ENCODE results near the gene PHACTR1. TPM values are rescaled to one million over a fixed set of nuclear protein-coding genes. Genes with fewer than 3 reads are reported as not detected.

The PHACTR1 gene
- total and polyA plus RNA-seq, 12 donors = 6.3 to 150 (median 79.9) TPM

DNA sequence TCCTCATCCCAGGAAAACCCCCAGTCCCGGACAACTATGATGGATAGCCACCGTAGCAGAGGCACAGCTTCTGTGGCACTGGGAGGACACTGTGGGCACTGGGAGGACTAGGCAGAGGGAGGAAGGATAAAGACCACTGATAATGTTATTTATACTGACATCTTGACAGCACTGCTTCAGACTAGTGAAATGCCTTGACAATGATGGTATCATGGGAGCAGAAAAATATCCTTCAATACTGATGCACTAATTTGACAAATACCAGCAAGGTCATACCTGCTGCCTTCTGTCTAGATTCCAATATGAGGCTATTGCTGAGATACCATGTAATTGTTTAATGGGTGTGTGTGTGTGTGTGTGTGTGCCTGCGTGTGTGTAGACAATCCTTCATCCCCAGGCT, 148.6 kb downstream of the PHACTR1 start:
- no peaks in the 10 kb centered on the region for H3K36me3 ChIP-seq
- intact Hi-C loops (cut with DNase I) = no loop called here
- ATAC-seq (no peak), DNase-seq (no peak)
- peaks cover 0 to 36% (median 0%) of the 10 kb centered on the region in 7 donors for H3K27me3 ChIP-seq
- H3K4me1 ChIP-seq = no peaks in the 10 kb centered on the region
- 52 to 65% methylated on average over 3 of the region's 3 CpGs for WGBS, 2 donors
- H3K27ac ChIP-seq = no peak overlapping the region
- no peaks in the 10 kb centered on the region for H3K9me3 ChIP-seq
- no peak overlapping the region for H3K4me3 ChIP-seq
- TF ChIP-seq CTCF (IDR thresholded peaks at IDR 0.05) = no peak

DNA sequence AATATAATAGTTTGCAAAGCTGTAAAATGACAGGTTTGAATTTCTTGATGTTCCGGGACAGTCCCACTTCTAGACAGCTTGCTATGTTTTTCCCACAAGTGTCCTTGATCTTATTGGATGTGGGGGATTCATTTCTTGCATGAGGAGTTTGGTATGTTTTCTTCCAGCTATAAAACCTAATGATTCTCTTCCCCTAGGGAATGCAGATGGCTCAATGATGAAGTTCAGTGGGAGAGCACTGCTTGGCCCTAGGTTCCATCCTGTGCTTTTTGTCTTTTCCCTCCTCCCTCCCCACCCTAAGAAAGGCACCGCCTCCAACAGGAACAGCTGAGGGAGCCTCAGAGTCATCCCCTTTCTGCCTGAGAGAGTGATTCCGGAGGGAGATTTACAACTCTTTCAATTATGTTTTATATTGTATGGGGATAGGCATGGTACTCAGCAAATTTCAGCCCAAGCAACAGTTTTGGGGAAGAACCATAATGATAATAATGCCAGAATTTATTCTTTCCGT, 149.2 kb downstream of the PHACTR1 start:
- no peaks in the 10 kb centered on the region for H3K36me3 ChIP-seq
- 66 to 68% methylated on average over 4 of the region's 4 CpGs for whole genome bisulfite sequencing, 2 donors
- no peaks in the 10 kb centered on the region for H3K4me1 ChIP-seq
- H3K27ac ChIP-seq = no peak overlapping the region
- DNase-seq (no peak), ATAC-seq (no peak)
- peaks cover 0 to 36% (median 4%) of the 10 kb centered on the region in 7 donors for H3K27me3 ChIP-seq
- H3K9me3 ChIP-seq = no peaks in the 10 kb centered on the region
- intact Hi-C loops (cut with DNase I) = no loop called here
- no peak overlapping the region for H3K4me3 ChIP-seq
- TF ChIP-seq CTCF (IDR thresholded peaks at IDR 0.05) = no peak

- 71 to 77% methylated on average over 6 of the region's 6 CpGs for WGBS, 2 donors
- Histone ChIP-seq H3K9me3 (no peaks in the 10 kb centered on the region), H3K27me3 (peaks cover 0 to 42% (median 7%) of the 10 kb centered on the region in 7 donors), H3K36me3 (no peaks in the 10 kb centered on the region), H3K4me1 (no peaks in the 10 kb centered on the region), H3K4me3 (no peak overlapping the region), H3K27ac (no peak overlapping the region)
- no peak for TF ChIP-seq CTCF (IDR thresholded peaks at IDR 0.05)
- DNase-seq (no peak), ATAC-seq (no peak)
- intact Hi-C loops (cut with DNase I) = no loop called here
Observed at GRCh38 chr6:12866422-12867029, 150.0 kb downstream of the PHACTR1 start.

- ATAC-seq (no peak), DNase-seq (no peak)
- Histone ChIP-seq H3K9me3 (no peaks in the 10 kb centered on the region), H3K4me3 (no peak overlapping the region), H3K4me1 (no peaks in the 10 kb centered on the region), H3K27ac (no peak overlapping the region), H3K36me3 (no peaks in the 10 kb centered on the region), H3K27me3 (peaks cover 0 to 44% (median 7%) of the 10 kb centered on the region in 7 donors)
- intact Hi-C loops (cut with DNase I) = no loop called here
- WGBS, 2 donors = 70 to 80% methylated on average over 2 of the region's 2 CpGs
- TF ChIP-seq CTCF (IDR thresholded peaks at IDR 0.05) = no peak
Observed at GRCh38 chr6:12869816-12870432, 153.4 kb downstream of the PHACTR1 start.
